Left hindlimb (tissue), 1 donor: ENCODE measurements around the gene SPATA24.
"Not testable (repeated sequence)": the region's sequence is repeated elsewhere in the genome, so short reads cannot be mapped to it uniquely, and the experiment has no call there.

Experiments used
- DNase-seq: peaks from one replicate; pipeline ENCODE4 v3.0.0-alpha.2; 2018

Gene SPATA24

GRCh38 chr5:139382807-139383206 lies 21.1 kb downstream of the SPATA24 start:
- DNase-seq = no peak

DNA sequence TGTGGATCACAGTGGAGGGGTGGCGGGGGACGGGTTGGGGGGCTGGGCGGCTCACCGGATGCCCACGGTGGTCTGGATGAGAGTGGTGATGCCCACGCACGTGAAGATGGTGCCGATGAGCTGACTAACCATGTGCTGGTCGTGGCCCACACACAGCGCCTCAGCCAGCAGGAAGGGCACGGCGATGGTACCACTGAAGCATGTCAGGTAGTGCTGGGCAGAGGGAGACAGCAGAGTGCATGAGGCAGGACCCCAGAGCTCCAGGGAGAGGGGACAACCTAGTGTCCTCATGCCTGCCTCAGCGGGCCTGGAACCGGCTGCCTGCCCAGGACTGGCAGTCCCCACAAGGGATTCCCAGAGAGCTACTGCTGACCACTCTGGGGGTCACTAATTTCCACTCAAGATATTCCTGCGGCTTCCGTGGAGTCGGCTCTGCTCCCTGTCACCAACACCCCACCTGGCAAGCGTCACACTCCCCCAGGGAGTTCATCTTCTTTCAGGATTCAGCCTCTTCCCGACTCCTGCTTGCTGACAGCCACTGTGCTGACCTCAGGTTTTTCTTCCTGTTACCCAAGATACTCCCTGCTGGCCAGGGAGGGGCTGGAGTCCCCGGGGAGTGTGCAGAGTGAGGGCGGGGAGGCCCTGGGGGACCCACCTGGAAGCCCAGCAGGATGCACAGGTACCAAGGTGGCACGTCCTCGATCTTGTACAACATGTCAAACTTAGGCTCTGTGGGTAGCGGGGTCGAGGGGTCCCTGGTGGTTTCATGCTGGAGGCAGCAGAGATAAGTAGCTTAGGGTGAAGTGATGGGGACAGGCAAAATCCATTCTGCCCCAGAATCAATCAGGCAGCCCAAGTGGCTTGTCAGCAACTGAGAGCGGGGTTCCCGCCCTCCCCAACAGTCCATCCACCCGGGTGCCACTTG lies 21.8 kb downstream of the SPATA24 start:
- DNase-seq = no peak

DNA sequence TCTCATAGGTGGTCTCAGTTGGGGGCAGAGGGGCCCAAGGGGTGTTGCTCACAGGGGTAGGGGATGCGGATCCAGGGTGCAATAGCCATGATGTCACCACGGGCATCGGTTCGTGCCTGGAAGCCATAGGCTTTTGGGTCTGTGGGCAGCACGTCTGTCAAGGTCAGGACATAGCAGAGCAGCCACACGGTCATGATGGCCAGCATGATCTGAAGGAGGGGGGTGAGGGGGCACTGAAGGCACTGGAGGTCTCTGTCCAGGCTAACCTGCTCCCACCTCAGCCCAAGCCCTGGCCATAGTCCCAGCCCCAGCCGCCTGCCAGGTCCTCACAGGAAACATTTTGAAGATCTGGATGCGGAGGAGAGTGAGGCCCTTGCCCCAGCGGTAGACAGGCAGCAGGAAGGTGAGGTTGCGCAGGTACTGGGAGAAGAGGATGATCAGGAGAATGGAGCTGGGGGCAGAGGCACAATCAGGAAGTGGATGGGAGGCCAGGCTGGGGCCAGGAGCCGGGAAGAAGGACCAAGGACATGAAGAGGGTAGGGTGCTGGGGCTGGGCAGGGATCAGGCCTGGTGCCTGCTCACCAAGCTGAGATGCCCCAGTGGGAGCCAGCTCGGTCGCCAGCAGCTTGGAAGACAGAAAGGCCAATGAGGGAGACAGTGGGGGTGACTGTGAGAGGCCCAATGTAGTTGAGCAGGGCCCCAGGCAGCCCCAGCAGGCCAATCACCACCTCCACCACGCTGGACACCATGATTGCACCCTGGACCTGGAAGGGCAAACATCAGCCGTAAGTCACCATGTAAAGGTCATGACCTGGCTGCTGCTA lies 24.1 kb downstream of the SPATA24 start:
- no peak for DNase-seq

DNA sequence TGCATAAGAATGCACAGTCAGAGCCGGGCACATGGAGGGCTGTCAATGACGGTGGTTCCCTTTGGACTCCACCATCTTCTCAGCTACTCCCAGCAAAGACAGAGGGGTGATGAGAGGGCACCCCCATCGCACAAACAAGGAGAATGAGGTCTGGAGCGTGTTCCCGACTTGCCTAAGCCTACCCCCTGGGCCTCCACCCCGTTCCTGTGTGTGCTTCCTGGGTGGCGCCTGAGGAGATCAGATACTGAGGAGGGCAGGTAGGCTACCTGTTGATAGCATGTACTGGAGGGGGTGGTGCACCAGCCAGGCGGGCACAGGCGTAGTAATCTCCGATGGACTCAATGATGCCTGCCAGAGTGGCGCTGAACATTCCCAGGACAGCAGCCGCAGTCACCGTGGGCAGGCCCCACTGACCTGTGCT lies 24.9 kb downstream of the SPATA24 start:
- no peak for DNase-seq

DNA sequence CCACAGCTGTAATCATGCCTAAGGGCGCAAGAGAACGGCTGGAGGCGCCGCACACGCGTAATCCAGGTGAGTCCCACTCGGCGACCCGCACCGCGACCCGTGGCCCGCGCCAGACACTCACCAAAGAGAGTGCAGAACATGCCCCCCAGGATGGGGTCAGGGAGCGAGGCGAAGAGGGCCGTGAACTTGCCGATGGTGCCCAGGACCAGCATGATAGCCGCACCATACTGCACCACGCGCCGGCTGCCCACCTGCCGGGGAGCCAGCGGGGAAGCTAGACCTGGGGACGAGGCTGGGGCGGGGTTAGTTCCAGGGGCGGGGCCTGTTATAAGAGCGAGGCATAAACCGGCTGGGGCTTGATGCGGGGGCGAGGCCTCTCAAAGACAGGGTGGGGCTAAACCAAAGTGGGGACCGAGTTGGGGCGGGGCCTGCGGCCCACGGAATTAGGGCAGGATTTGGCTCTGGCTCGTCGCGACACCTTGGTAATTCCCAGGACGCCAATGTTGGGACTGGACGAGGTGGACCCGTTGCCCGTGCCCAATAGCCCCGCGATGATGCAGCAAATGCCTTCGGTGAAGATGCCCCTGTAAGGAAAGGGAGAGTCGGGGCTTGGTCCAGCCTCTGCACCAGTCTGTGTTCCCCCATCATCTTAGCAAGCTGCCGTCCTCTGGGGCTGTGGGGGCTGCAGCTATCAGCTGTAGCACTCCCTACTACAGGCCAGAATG lies 25.6 kb downstream of the SPATA24 start:
- no peak for DNase-seq

- DNase-seq = no peak
These were observed 26.7 kb downstream of the SPATA24 start for GRCh38 chr5:139377226-139377625.

DNA sequence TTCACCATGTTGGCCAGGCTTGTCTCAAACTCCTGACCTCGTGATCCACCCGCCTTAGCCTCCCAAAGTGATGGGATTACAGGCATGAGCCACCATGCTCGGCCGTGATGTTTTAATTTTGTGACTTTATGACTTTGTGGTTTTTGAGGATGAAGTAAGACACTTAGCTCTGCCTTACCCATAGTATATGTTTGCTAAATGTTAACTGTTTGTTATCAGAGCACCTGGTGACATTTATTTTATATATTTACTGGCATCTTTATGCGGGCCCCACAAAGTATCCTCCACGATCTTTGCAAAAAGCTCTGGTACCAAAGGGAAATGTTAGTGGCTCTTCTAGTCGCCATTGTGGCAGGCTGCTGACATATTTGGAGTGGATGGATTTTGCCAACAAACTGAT lies 27.5 kb downstream of the SPATA24 start:
- DNase-seq = no peak

- DNase-seq = no peak
These were observed 29.0 kb downstream of the SPATA24 start for GRCh38 chr5:139374909-139375308.

GRCh38 chr5:139371482-139372435 lies 32.1 kb downstream of the SPATA24 start:
- DNase-seq = no peak

DNA sequence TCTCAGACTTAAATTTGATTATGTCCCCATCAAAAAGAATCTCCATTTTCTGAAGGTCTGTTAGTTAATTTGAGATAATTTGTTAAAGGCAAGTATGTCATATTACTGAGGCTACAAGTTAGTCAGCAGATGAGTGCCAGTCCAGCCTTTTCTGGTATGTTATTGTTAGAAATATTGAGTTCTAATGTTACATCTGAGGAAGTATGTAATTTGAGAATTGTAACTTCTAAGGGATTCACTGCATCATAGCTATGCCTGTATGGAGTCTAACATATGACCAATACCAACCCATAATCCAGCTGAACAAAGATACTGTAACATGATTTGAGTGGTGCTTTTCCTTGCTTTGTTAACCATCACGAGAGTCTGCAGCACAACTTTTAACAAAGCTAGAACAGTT lies 34.7 kb downstream of the SPATA24 start:
- DNase-seq = no peak

DNA sequence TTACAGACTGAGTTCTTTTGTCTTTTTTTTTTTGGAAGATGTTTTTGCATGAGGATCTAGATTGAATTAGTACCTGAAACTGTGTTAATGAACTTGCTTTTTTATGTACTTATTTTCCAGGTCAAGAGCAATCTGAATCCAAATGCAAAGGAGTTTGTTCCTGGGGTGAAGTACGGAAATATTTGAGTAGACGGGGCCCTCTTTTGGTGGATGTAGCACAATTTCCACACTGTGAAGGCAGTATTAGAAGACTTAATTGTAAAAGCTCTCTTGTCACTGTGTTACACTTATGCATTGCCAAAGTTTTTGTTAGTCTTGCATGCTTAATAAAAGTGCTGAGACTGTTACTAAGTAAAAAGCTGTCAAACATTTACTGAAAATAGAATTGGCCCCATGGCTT lies 35.3 kb downstream of the SPATA24 start:
- no peak for DNase-seq

DNA sequence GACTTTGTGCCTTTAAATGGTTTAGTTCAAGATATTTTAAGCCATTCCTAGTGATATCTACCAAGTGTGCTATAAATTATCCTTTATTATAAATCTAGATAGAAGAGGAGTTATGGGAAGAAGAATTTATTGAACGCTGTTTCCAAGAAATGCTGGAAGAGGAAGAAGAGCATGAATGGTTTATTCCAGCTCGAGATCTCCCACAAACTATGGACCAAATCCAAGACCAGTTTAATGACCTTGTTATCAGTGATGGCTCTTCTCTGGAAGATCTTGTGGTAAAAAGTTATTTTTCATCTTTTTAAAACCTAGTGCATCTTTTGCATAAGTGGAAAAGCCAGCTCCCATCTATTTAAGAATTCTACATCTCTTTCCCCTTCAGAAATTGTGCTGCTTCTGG lies 39.4 kb downstream of the SPATA24 start:
- no peak for DNase-seq

DNA sequence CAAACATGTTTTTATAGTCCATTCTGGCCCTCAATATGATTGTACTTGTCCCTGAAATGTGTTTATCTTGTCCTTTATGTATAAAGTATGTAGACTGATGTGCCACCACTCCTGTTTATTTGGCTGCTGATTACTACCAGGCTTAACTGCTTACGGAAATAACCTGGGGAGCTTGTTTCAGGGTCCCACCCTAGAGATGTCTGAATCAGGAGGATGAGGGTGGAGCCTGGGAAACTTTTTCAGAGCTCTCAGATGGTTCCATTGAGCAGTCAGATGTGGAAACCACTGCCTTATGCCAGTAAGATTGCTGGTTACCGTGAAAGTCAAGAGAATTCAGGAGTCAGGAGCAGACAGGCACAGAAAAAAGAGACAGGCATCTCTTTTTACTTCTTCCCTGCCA lies 40.0 kb downstream of the SPATA24 start:
- DNase-seq = no peak

DNA sequence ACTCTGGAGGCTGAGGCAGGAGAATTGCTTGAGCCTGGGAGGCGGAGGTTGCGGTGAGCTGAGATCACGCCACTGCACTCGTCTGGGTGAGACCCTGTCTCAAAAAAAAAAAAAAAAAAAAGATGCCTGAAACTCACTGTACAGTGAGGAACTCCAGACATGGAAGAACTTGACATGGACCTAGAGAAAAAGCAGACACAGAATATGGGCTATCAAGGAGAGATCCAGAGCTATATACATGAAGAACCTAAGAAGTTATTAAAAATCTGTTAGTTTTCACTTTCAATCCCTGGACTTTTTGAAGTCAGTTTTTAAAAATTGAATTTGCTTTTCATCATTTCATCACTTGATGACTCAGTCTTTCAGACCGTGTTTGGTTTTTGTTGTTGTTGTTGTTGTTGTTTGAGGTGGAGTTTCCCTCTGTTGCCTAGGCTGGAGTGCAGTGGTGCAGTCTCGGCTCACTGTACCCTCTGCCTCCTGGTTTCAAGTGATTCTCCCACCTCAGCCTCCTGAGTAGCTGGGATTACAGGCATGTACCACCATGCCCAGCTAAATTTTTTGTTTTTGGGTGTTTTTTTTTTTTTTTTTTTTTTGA lies 42.0 kb downstream of the SPATA24 start:
- no peak for DNase-seq

DNA sequence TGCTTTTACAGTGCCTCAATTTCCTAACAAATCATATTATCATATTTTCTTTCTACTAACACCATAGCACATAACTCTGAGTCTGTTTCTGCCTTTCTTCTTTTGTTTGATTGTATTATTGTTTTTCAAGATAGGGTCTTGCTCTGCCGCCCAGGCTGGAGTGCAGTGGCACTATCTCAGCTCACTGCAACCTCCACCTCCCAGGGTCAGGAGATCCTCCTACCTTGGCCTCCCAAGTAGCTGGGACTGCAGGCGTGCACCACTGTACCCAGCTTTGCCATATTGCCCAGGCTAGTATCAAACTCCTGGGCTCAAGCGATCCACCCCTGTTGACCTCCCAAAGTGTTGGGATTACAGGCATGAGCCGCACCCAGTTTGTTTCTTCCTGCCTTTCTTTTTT lies 43.5 kb downstream of the SPATA24 start:
- DNase-seq = no peak

DNA sequence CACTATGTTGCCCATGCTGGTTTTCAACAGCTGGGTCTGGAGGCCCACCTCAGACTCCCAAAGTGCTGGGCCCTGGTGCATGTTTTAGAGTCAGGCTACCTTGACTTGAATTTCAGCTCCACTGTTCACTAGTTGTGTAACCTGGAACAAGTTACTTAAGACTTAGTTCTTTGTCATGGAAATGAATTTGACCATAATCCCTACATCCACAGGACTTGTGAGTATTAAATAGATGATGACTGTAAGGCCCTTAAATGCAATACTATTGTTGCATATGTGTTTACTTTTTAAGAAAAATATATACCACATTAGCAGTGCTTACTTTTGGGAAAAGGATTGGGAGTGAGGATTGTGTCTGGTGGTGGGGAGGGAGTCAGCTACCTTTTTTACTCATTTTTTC lies 45.8 kb downstream of the SPATA24 start:
- DNase-seq = no peak

- not testable (repeated sequence) for DNase-seq
These were observed 48.0 kb downstream of the SPATA24 start for GRCh38 chr5:139355900-139356299.

- DNase-seq = no peak
These were observed 49.7 kb downstream of the SPATA24 start for GRCh38 chr5:139354186-139354585.

GRCh38 chr5:139347863-139348262 lies 56.0 kb downstream of the SPATA24 start:
- not testable (repeated sequence) for DNase-seq
